ENCODE measurements around the gene CAPN10. TPM values are rescaled to one million over a fixed set of nuclear protein-coding genes. Genes with fewer than 3 reads are reported as not detected.

CAPN10 gene
- total RNA-seq, 1 donor from 2014 or later: 24.9 TPM

- H3K4me1 Mint-ChIP-seq (ENCODE audit: low read depth, unreplicated experiment): no peaks in the 10 kb centered on the region
- no peaks in the 10 kb centered on the region for H3K9me3 ChIP-seq (ENCODE audit: insufficient read depth, low read depth, low read length)
- no peak overlapping the region for H3K4me3 Mint-ChIP-seq (ENCODE audit: unreplicated experiment)
- H3K9me3 Mint-ChIP-seq (ENCODE audit: unreplicated experiment): no peaks in the 10 kb centered on the region
- no peak overlapping the region for H3K27ac ChIP-seq (ENCODE audit: low read depth, low read length)
- H3K27me3 ChIP-seq (ENCODE audit: insufficient read depth, low read length): no peaks in the 10 kb centered on the region
- H3K4me3 ChIP-seq (ENCODE audit: insufficient read depth, low read depth, low read length): no peak overlapping the region
- no peak for FAIRE-seq
- H2AFZ ChIP-seq (ENCODE audit: low read depth, low read length): no peak overlapping the region
- H4K20me1 ChIP-seq (ENCODE audit: insufficient read depth, low read length): peaks cover 28% of the 10 kb centered on the region
- DNase-seq (ENCODE audit: low read depth): no peak
- H3K9ac ChIP-seq (ENCODE audit: low read length): no peak overlapping the region
- no peaks in the 10 kb centered on the region for H3K36me3 Mint-ChIP-seq (ENCODE audit: low read depth, unreplicated experiment)
- H3K27ac Mint-ChIP-seq (ENCODE audit: unreplicated experiment): no peak overlapping the region
- no peaks in the 10 kb centered on the region for H3K4me1 ChIP-seq (ENCODE audit: insufficient read depth, low read length)
- H3K36me3 ChIP-seq (ENCODE audit: insufficient read depth, low read length): no peaks in the 10 kb centered on the region
- TF ChIP-seq EZH2 (IDR thresholded peaks at IDR 0.05; ENCODE audit: insufficient read depth, low read length) (no peak), CTCF (IDR thresholded peaks at IDR 0.05; ENCODE audit: insufficient read depth, low read depth, low read length) (no peak)
- H3K79me2 ChIP-seq (ENCODE audit: insufficient read depth, low read length): peaks cover 7% of the 10 kb centered on the region
- no peaks in the 10 kb centered on the region for H3K27me3 Mint-ChIP-seq (ENCODE audit: low read depth, unreplicated experiment)
- H3K4me2 ChIP-seq (ENCODE audit: low read length): no peak overlapping the region
These were observed 13.4 kb upstream of the CAPN10 start for GRCh38 chr2:240573071-240573515.

- DNase-seq (ENCODE audit: low read depth): no peak
- H3K4me1 Mint-ChIP-seq (ENCODE audit: low read depth, unreplicated experiment): no peaks in the 10 kb centered on the region
- H3K27ac Mint-ChIP-seq (ENCODE audit: unreplicated experiment): no peak overlapping the region
- no peak overlapping the region for H3K27ac ChIP-seq (ENCODE audit: low read depth, low read length)
- no peaks in the 10 kb centered on the region for H3K27me3 Mint-ChIP-seq (ENCODE audit: low read depth, unreplicated experiment)
- peaks cover 28% of the 10 kb centered on the region for H4K20me1 ChIP-seq (ENCODE audit: insufficient read depth, low read length)
- TF ChIP-seq CTCF (IDR thresholded peaks at IDR 0.05; ENCODE audit: insufficient read depth, low read depth, low read length): no peak
- TF ChIP-seq EZH2 (IDR thresholded peaks at IDR 0.05; ENCODE audit: insufficient read depth, low read length): no peak
- H3K9ac ChIP-seq (ENCODE audit: low read length): no peak overlapping the region
- no peak overlapping the region for H3K4me3 ChIP-seq (ENCODE audit: insufficient read depth, low read depth, low read length)
- no peak overlapping the region for H3K4me3 Mint-ChIP-seq (ENCODE audit: unreplicated experiment)
- FAIRE-seq: no peak
- no peaks in the 10 kb centered on the region for H3K36me3 ChIP-seq (ENCODE audit: insufficient read depth, low read length)
- H3K27me3 ChIP-seq (ENCODE audit: insufficient read depth, low read length): no peaks in the 10 kb centered on the region
- no peak overlapping the region for H3K4me2 ChIP-seq (ENCODE audit: low read length)
- H3K9me3 Mint-ChIP-seq (ENCODE audit: unreplicated experiment): no peaks in the 10 kb centered on the region
- H2AFZ ChIP-seq (ENCODE audit: low read depth, low read length): no peak overlapping the region
- no peaks in the 10 kb centered on the region for H3K36me3 Mint-ChIP-seq (ENCODE audit: low read depth, unreplicated experiment)
- H3K4me1 ChIP-seq (ENCODE audit: insufficient read depth, low read length): no peaks in the 10 kb centered on the region
- no peaks in the 10 kb centered on the region for H3K9me3 ChIP-seq (ENCODE audit: insufficient read depth, low read depth, low read length)
- H3K79me2 ChIP-seq (ENCODE audit: insufficient read depth, low read length): peaks cover 7% of the 10 kb centered on the region
These were observed 12.8 kb upstream of the CAPN10 start for GRCh38 chr2:240573516-240574385.
